AG04450 (cell line): ENCODE results near the gene SLC25A27. TPM values are rescaled to one million over a fixed set of nuclear protein-coding genes. Genes with fewer than 3 reads are reported as not detected.

ENCODE experiments used
- CTCF ChIA-PET: fragments of 300-600, 350-600 bp; formaldehyde crosslinking; extraction: SDS; loops from one replicate; lab custom pipeline; 2022; ENCODE audit warnings: antibody characterized with exemption, inconsistent platforms; lab: Charles Lee
- POLR2A ChIA-PET: fragments of 350-600 bp; formaldehyde crosslinking; extraction: SDS; loops from one replicate; lab custom pipeline; 2021; ENCODE audit warnings: antibody characterized with exemption, inconsistent platforms; lab: Yijun Ruan, JAX
- DNase-seq: peaks from one replicate; pipeline ENCODE4 v3.0.0-alpha.2; 2011; ENCODE audit warnings: low read depth, low spot score
- H3K27ac ChIP-seq: one replicate; pipeline ENCODE4 v1.5.1; 2012; ENCODE audit warnings: low read depth, low read length, control low read depth
- H3K27me3 ChIP-seq: one replicate; pipeline ENCODE4 v1.6.0; 2012; ENCODE audit warnings: low read length; ENCODE audit not compliant: control insufficient read depth, insufficient read depth
- H3K4me3 ChIP-seq: 2 replicates; pipeline ENCODE4 v1.5.1; 2011; ENCODE audit warnings: mild to moderate bottlenecking, low read depth, low read length, control low read depth
- H3K9me3 ChIP-seq: 2 replicates; pipeline ENCODE4 v1.5.1; 2012; ENCODE audit warnings: low read length; ENCODE audit not compliant: control insufficient read depth, insufficient read depth
- CTCF ChIP-seq: IDR thresholded peaks from 2 replicates; pipeline ENCODE4 v1.5.1; 2011; ENCODE audit warnings: low read depth, low read length, control low read depth, inconsistent platforms
- polyA minus RNA-seq: library from RNA; depleted of rRNA, polyadenylated mRNA; stranded (reverse); fragments of >200 nt; gene quantifications from 2 replicates; pipeline ENCODE4 v1.2.3, GENCODE V29; 2011; rRNA and poly(A)+ RNA removed
- polyA plus RNA-seq: library from polyadenylated mRNA; depleted of rRNA; stranded (reverse); fragments of >200 nt; gene quantifications from 2 replicates; pipeline ENCODE4 v1.2.3, GENCODE V29; 2011; rRNA removed

The SLC25A27 gene
- 0.25 and 0.53 TPM in 2 replicates for polyA plus RNA-seq
- polyA minus RNA-seq = 1.0 TPM in 1 of 2 replicates, not detected in the other

GRCh38 chr6:46652603-46653438 lies at the start of gene SLC25A27, which contains the start of gene CYP39A1:
Gene SLC25A27 (plus strand): TSS chr6:46652975. CDS start chr6:46653193, 218 bp downstream.
Gene CYP39A1 (minus strand): TSS chr6:46652818. CDS start chr6:46652582, 236 bp downstream.
- H3K27ac ChIP-seq = no peak within 1 kb of the TSS
- peaks cover 12% of the 10 kb centered on the region for H3K27me3 ChIP-seq
- no peaks in the 10 kb centered on the region for H3K9me3 ChIP-seq
- ChIA-PET CTCF (no interaction called here), POLR2A (no interaction called here)
- TF ChIP-seq CTCF = no peak
- DNase-seq = peak; percentile 27
- peak within 1 kb of the TSS; percentile 70 for H3K4me3 ChIP-seq

- no peak for TF ChIP-seq CTCF
- no peak overlapping the region for H3K27ac ChIP-seq
- no peaks in the 10 kb centered on the region for H3K27me3 ChIP-seq
- ChIA-PET CTCF (interaction anchor here (0.7 kb wide), 1 partner anchor 695 kb away, joined by 3 read pairs; no protein-coding TSS in a partner anchor), POLR2A (no interaction called here)
- no peak for DNase-seq
- no peak overlapping the region for H3K4me3 ChIP-seq
- H3K9me3 ChIP-seq = no peaks in the 10 kb centered on the region
Observed at GRCh38 chr6:46605091-46605797, 47.5 kb upstream of the SLC25A27 start.

- Histone ChIP-seq H3K27ac (no peak overlapping the region), H3K27me3 (no peaks in the 10 kb centered on the region), H3K4me3 (no peak overlapping the region), H3K9me3 (no peaks in the 10 kb centered on the region)
- TF ChIP-seq CTCF = no peak
- ChIA-PET CTCF (no interaction called here), POLR2A (no interaction called here)
- DNase-seq = no peak
Observed at GRCh38 chr6:46606338-46606737, 46.4 kb upstream of the SLC25A27 start.

- no peak for TF ChIP-seq CTCF
- Histone ChIP-seq H3K27me3 (no peaks in the 10 kb centered on the region), H3K27ac (no peak overlapping the region), H3K4me3 (no peak overlapping the region), H3K9me3 (no peaks in the 10 kb centered on the region)
- CTCF ChIA-PET = no interaction called here
- POLR2A ChIA-PET = no interaction called here
- no peak for DNase-seq
Observed at GRCh38 chr6:46610862-46611553, 41.8 kb upstream of the SLC25A27 start.
